K562 (cell line): Measurements from ENCODE around the gene MAN1A1. TPM values are rescaled to one million over a fixed set of nuclear protein-coding genes. Genes with fewer than 3 reads are reported as not detected.

Experiments used
- ARID3B ChIP-seq: fragments of 250-450 bp; sonication (Bioruptor Pico); IDR thresholded peaks from 2 replicates; pipeline ENCODE4 v1.4.0; 2020; ENCODE audit warnings: borderline replicate concordance
- ATF4 ChIP-seq: fragments of 450-650 bp; formaldehyde crosslinking; IDR thresholded peaks from 2 replicates; pipeline ENCODE4 v1.4.0; 2022; ENCODE audit warnings: mild to moderate bottlenecking, moderate library complexity
- ATF7 ChIP-seq: fragments of 450-650 bp; IDR thresholded peaks from 2 replicates; pipeline ENCODE4 v1.7.1; 2014; ENCODE audit warnings: mild to moderate bottlenecking, moderate library complexity
- BRF1 ChIP-seq: IDR thresholded peaks from 3 replicates; pipeline ENCODE4 v1.6.1; 2011; ENCODE audit warnings: borderline replicate concordance, mild to moderate bottlenecking; ENCODE audit not compliant: insufficient read length; ENCODE audit errors: extremely low read depth
- CEBPG ChIP-seq, 3 experiments: fragments of 200-800 bp in 1 of 3; sonication (Bioruptor generic) in 1 of 3; sonication (generic) in 1 of 3; formaldehyde crosslinking in 1 of 3; IDR thresholded peaks in 2 of 3; conservative IDR thresholded peaks in 1 of 3; 2 replicates each; pipeline versions ENCODE4 v1.6.1 to v1.8.0; 2016 to 2022; ENCODE audit warnings: missing compliant biosample characterization in 2 of 3, missing genetic modification characterization in 2 of 3, mild to moderate bottlenecking in 1 of 3, missing genetic modification reagents in 1 of 3
- CTBP1 ChIP-seq: fragments of 450-650 bp; IDR thresholded peaks from 2 replicates; pipeline ENCODE4 v1.6.1; 2016; ENCODE audit warnings: borderline replicate concordance
- DNMT1 ChIP-seq: fragments of 450-650 bp; IDR thresholded peaks from 2 replicates; pipeline ENCODE4 v1.6.1; 2016; ENCODE audit warnings: antibody characterized with exemption, mild to moderate bottlenecking
- ELK3 ChIP-seq: fragments of 450-650 bp; formaldehyde crosslinking; IDR thresholded peaks from 2 replicates; pipeline ENCODE4 v1.4.0; 2020; ENCODE audit warnings: mild to moderate bottlenecking
- ETS2 ChIP-seq: IDR thresholded peaks from 2 replicates; pipeline ENCODE4 v1.6.1; 2016; ENCODE audit warnings: borderline replicate concordance, missing genetic modification characterization, mild to moderate bottlenecking, moderate library complexity, missing compliant biosample characterization; ENCODE audit not compliant: poor library complexity, severe bottlenecking
- FOXJ2 ChIP-seq: fragments of 200-800 bp; sonication (Bioruptor generic); IDR thresholded peaks from 2 replicates; pipeline ENCODE4 v1.6.1; 2016; ENCODE audit warnings: missing genetic modification characterization, missing compliant biosample characterization
- FOXK2 ChIP-seq, 2 experiments: fragments of 450-650 bp; IDR thresholded peaks in 1 of 2; conservative IDR thresholded peaks in 1 of 2; 2 replicates each; pipeline ENCODE4 v1.6.1; 2016; ENCODE audit warnings: low read depth in 2 of 2, mild to moderate bottlenecking in 1 of 2
- GATAD2B ChIP-seq: fragments of 450-650 bp; IDR thresholded peaks from 2 replicates; pipeline ENCODE4 v1.6.1; 2017; ENCODE audit warnings: mild to moderate bottlenecking, borderline replicate concordance
- MYNN ChIP-seq, 2 experiments: sonication (generic); formaldehyde crosslinking in 1 of 2; IDR thresholded peaks; 2 replicates each; pipeline versions ENCODE4 v1.5.0 to v1.6.1; 2016 to 2020; ENCODE audit warnings: antibody characterized with exemption in 1 of 2, missing genetic modification reagents in 1 of 2
- NCOA6 ChIP-seq: fragments of 450-650 bp; IDR thresholded peaks from 2 replicates; pipeline ENCODE4 v1.6.1; 2017; ENCODE audit warnings: mild to moderate bottlenecking
- POLR2A ChIP-seq: fragments of 450-650 bp; conservative IDR thresholded peaks from 2 replicates; pipeline ENCODE4 v1.6.1; 2016
- RNF2 ChIP-seq: sonication (generic); IDR thresholded peaks from 2 replicates; pipeline ENCODE4 v1.6.1; 2016
- SIN3A ChIP-seq, 2 experiments: fragments of 150-350 bp in 1 of 2; IDR thresholded peaks; 2 replicates each; pipeline ENCODE4 v1.6.1; 2011 to 2016; ENCODE audit warnings: borderline replicate concordance in 2 of 2, low read depth in 2 of 2, low read length in 2 of 2, mild to moderate bottlenecking in 2 of 2, moderate library complexity in 2 of 2; ENCODE audit not compliant: control insufficient read depth in 1 of 2
- SMAD4 ChIP-seq: fragments of 250-450 bp; sonication (Bioruptor Pico); conservative IDR thresholded peaks from 2 replicates; pipeline ENCODE4 v1.8.0; 2021; ENCODE audit warnings: inconsistent platforms, mild to moderate bottlenecking, moderate library complexity
- SREBF2 ChIP-seq: sonication (generic); formaldehyde crosslinking; IDR thresholded peaks from 2 replicates; pipeline ENCODE4 v1.4.0; 2020; ENCODE audit warnings: mild to moderate bottlenecking, missing genetic modification reagents
- TBL1XR1 ChIP-seq, 2 experiments: IDR thresholded peaks; 2 replicates each; pipeline ENCODE4 v1.6.1; 2012; ENCODE audit warnings: improper control_type of control experiment in 2 of 2, low read length in 2 of 2, mild to moderate bottlenecking in 1 of 2
- TEAD2 ChIP-seq: fragments of 450-650 bp; IDR thresholded peaks from 2 replicates; pipeline ENCODE4 v1.6.1; 2016; ENCODE audit warnings: missing genetic modification characterization, control low read depth, missing compliant biosample characterization
- ZBTB1 ChIP-seq: sonication (generic); formaldehyde crosslinking; IDR thresholded peaks from 2 replicates; pipeline ENCODE4 v1.8.1; 2023; ENCODE audit warnings: missing genetic modification reagents, low read depth, mild to moderate bottlenecking, borderline replicate concordance
- ZKSCAN8 ChIP-seq: fragments of 200-800 bp; sonication (Bioruptor generic); IDR thresholded peaks from 2 replicates; pipeline ENCODE4 v1.6.1; 2016; ENCODE audit warnings: missing genetic modification characterization, missing compliant biosample characterization
- ZNF121 ChIP-seq: sonication (generic); formaldehyde crosslinking; conservative IDR thresholded peaks from 2 replicates; pipeline ENCODE4 v1.8.0; 2022; ENCODE audit warnings: missing genetic modification reagents
- ZNF431 ChIP-seq: sonication (generic); formaldehyde crosslinking; IDR thresholded peaks from 2 replicates; pipeline ENCODE4 v1.8.0; 2022; ENCODE audit warnings: mild to moderate bottlenecking, missing genetic modification reagents
- polyA plus RNA-seq, 8 experiments: library from polyadenylated mRNA; depleted of rRNA in 4 of 8; stranded (reverse) in 5 of 8; unstranded in 3 of 8; fragments of >200 nt; fragmentation: Nextera tagmentation in 2 of 8; fragmentation: Illumina TruSeq in 1 of 8; extraction: Ambion mirVana in 2 of 8; extraction: Trizol in 1 of 8; gene quantifications; 2 replicates each; pipeline versions ENCODE4 v1.2.1 to v1.2.3, GENCODE V29; 2011 to 2014; ENCODE audit warnings: inconsistent platforms in 1 of 8, missing spikeins in 1 of 8
- total RNA-seq, 7 experiments: library from RNA; depleted of rRNA in 6 of 7; stranded (reverse); fragments of >200 nt in 6 of 7; fragmentation: Illumina TruSeq in 2 of 7; extraction: Trizol in 2 of 7; gene quantifications; 2 replicates each; pipeline versions ENCODE4 v1.2.1 to v1.2.3, GENCODE V29; 2011 to 2021; ENCODE audit warnings: low replicate concordance in 1 of 7
- TF ChIP-seq, protein P1 (sequence below): fragments of 250-450 bp; sonication (Bioruptor Pico); IDR thresholded peaks from 2 replicates; pipeline ENCODE4 v1.6.1; 2021; ENCODE audit warnings: mild to moderate bottlenecking

MAN1A1 gene
- total and polyA plus RNA-seq, 9 of the 15 experiments (the other 6 are each of a cell fraction or from before 2014, with no cell fraction given): 24.5 to 78.4 (median 59.7) TPM

DNA sequence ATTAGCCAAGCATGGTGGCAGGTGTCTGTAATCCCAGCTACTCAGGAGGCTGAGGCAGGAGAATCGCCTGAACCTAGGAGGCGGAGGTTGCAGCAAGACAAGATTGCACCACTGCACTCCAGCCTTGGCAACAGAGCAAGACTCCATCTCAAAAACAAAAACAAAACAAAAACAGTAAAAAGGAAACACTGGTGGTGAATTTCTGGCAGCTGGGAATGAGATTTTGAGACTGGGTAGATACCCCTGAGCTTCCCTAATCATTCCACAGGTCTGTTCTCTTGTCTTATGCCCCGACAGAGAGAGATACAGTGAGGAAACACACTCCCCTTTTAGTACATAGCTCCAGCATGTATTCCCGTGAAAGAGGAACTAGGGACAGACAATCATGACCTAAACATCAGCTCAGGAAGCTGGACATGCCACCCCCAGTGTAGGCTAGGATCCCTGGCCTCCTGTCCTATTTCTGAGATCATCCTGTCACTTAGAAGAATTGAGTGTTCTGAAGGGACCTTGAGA lies 9.6 kb downstream of the MAN1A1 start (continued):
- TF ChIP-seq ELK3 (CRISPR knock-in tag) (no peak), ZKSCAN8 (CRISPR knock-in tag) (no peak), BRF1 (no peak), FOXK2 (conservative IDR thresholded peaks at IDR 0.05 in 1 of 2, IDR thresholded peaks at IDR 0.05 in 1 of 2; ENCODE audit: low read depth in 2 of 2) (no peak), MYNN (IDR thresholded peaks at IDR 0.05) (no peak), MYNN (CRISPR knock-in tag; IDR thresholded peaks at IDR 0.05) (no peak), ARID3B (CRISPR knock-in tag) (no peak), ETS2 (tag) (no peak), ZNF121 (no peak), TEAD2 (no peak), ATF4 (CRISPR knock-in tag) (no peak), GATAD2B (no peak), RNF2 (no peak), TBL1XR1 (IDR thresholded peaks at IDR 0.05; ENCODE audit: low read length in 2 of 2) (no peak), DNMT1 (no peak), NCOA6 (no peak), CEBPG (CRISPR knock-in tag; IDR thresholded peaks at IDR 0.05) (0 out of 2 replicates have a peak, but pooled peaks have one; percentile 8), CEBPG (tag; conservative IDR thresholded peaks at IDR 0.05 in 1 of 2, IDR thresholded peaks at IDR 0.05 in 1 of 2) (peak in 1 of 2 experiments; percentile 71; a peak in 2 of 4 replicates), POLR2A (no peak), SREBF2 (CRISPR knock-in tag) (no peak), CTBP1 (peak; percentile 60; the same call in 1 of the 2 replicates), SIN3A (IDR thresholded peaks at IDR 0.05; ENCODE audit: borderline replicate concordance in 2 of 2, control insufficient read depth in 1 of 2, low read depth in 2 of 2, low read length in 2 of 2) (no peak), FOXJ2 (tag) (0 out of 2 replicates have a peak, but pooled peaks have one; percentile 18), SMAD4 (CRISPR knock-in tag) (0 out of 2 replicates have a peak, but pooled peaks have one; percentile 13), ZBTB1 (CRISPR knock-in tag) (no peak), ZNF431 (CRISPR knock-in tag) (no peak), ATF7 (no peak; the same call in 1 of the 2 replicates)
- TF ChIP-seq, protein P1, sequence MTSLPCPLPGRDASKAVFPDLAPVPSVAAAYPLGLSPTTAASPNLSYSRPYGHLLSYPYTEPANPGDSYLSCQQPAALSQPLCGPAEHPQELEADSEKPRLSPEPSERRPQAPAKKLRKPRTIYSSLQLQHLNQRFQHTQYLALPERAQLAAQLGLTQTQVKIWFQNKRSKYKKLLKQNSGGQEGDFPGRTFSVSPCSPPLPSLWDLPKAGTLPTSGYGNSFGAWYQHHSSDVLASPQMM (CRISPR knock-in tag): no peak
